Upper lobe of left lung (tissue), 6 donors: Measurements from ENCODE around the gene ADAP2. TPM values are rescaled to one million over a fixed set of nuclear protein-coding genes. Genes with fewer than 3 reads are reported as not detected.

Experiments used
- ATAC-seq, 2 donors: fragments of 200-7000 bp; cut with Tn5 transposase; one replicate each; pipeline ENCODE4 v1.9.1; 2022; ENCODE audit warnings: mild to moderate bottlenecking in 2 of 2, moderate library complexity in 2 of 2; ENCODE audit not compliant: low FRiP score in 2 of 2
- DNase-seq, 2 donors: peaks; one replicate each; pipeline ENCODE4 v3.0.0-alpha.2; 2019 to 2020
- H3K27ac ChIP-seq, 4 donors: fragments of 200-600 bp; sonication (generic); one replicate each; pipeline ENCODE4 v1.5.1; 2016 to 2019
- H3K27me3 ChIP-seq, 4 donors: fragments of 200-600 bp; sonication (generic); one replicate each; pipeline ENCODE4 v1.5.1; 2017 to 2019
- H3K36me3 ChIP-seq, 4 donors: fragments of 200-600 bp; sonication (generic); one replicate each; pipeline ENCODE4 v1.5.1; 2016 to 2019
- H3K4me1 ChIP-seq, 4 donors: fragments of 200-600 bp; sonication (generic); one replicate each; pipeline ENCODE4 v1.5.1; 2018 to 2019
- H3K4me3 ChIP-seq, 4 donors: fragments of 200-600 bp; sonication (generic); one replicate each; pipeline ENCODE4 v1.5.1; 2017 to 2019; ENCODE audit warnings: mild to moderate bottlenecking in 2 of 4, moderate library complexity in 1 of 4
- H3K9me3 ChIP-seq, 4 donors: fragments of 200-600 bp; sonication (generic); one replicate each; pipeline ENCODE4 v1.5.1; 2018 to 2019
- EP300 ChIP-seq, 4 donors: sonication (generic); formaldehyde crosslinking; IDR thresholded peaks; one replicate each; pipeline ENCODE4 v1.5.1; 2017; ENCODE audit warnings: antibody characterized with exemption in 4 of 4, control low read depth in 2 of 4
- POLR2A ChIP-seq, 4 donors: fragments of 450-650 bp; IDR thresholded peaks; one replicate each; pipeline ENCODE4 v1.5.1; 2016 to 2017; ENCODE audit warnings: antibody characterized with exemption in 4 of 4, mild to moderate bottlenecking in 2 of 4
- POLR2AphosphoS5 ChIP-seq, 2 donors: sonication (generic); formaldehyde crosslinking; IDR thresholded peaks; one replicate each; pipeline ENCODE4 v1.5.1; 2017; ENCODE audit warnings: antibody characterized with exemption in 2 of 2
- WGBS, 2 donors: methylation state at CpG; one replicate each; pipeline ENCODE4 v1.1.5; 2017 to 2018; 5-methylcytosine and 5-hydroxymethylcytosine counted together
- total RNA-seq, 6 donors: library from RNA; depleted of rRNA in 4 of 6; stranded (reverse); fragments of >200 nt in 4 of 6; gene quantifications; one replicate each; pipeline versions ENCODE4 v1.1.0 to v1.2.1, GENCODE V29; 2016 to 2021
- TF ChIP-seq, protein P1 (sequence below), 6 experiments: fragments of 450-650 bp in 4 of 6; fragments of 200-600 bp in 2 of 6; sonication (generic) in 2 of 6; IDR thresholded peaks; one replicate each; pipeline ENCODE4 v1.5.1; 2016 to 2019; ENCODE audit warnings: antibody characterized with exemption in 6 of 6
- donor health status: DM: no; HTN: no; CAD: no; lungs with moderate emphysema.
- donor health status: DM: no; HTN: yes; CAD: no; lungs with severe emphysema.

ADAP2 gene
- total RNA-seq, 6 donors from 2014 or later = 15.8 to 54.5 (median 25.2) TPM

DNA sequence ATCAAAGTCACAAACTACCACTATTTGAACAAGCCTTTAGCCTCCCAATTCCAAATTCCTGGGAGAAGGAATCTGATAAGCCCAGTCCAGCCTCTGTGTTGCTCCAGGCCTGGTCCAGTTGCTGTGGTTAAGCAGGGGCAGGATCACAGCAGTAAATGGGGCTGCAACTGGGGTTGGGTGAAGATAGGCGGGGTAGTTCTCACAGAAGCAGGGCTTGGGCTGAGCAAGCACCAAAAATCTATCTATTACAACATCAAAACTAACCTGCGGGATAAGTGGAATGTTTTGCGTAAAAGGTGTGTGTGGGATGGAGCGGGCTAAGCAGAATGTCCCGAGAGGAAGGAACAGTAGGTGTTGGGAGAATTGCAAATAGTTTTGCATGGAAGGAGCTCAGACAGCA, 26.1 kb downstream of the ADAP2 start:
- TF ChIP-seq EP300 (IDR thresholded peaks at IDR 0.05) (no peak), POLR2A (IDR thresholded peaks at IDR 0.05) (no peak), POLR2AphosphoS5 (IDR thresholded peaks at IDR 0.05) (no peak)
- TF ChIP-seq, protein P1, sequence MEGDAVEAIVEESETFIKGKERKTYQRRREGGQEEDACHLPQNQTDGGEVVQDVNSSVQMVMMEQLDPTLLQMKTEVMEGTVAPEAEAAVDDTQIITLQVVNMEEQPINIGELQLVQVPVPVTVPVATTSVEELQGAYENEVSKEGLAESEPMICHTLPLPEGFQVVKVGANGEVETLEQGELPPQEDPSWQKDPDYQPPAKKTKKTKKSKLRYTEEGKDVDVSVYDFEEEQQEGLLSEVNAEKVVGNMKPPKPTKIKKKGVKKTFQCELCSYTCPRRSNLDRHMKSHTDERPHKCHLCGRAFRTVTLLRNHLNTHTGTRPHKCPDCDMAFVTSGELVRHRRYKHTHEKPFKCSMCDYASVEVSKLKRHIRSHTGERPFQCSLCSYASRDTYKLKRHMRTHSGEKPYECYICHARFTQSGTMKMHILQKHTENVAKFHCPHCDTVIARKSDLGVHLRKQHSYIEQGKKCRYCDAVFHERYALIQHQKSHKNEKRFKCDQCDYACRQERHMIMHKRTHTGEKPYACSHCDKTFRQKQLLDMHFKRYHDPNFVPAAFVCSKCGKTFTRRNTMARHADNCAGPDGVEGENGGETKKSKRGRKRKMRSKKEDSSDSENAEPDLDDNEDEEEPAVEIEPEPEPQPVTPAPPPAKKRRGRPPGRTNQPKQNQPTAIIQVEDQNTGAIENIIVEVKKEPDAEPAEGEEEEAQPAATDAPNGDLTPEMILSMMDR (IDR thresholded peaks at IDR 0.05) = no peak
- H3K36me3 ChIP-seq = peaks cover 0 to 5% (median 0%) of the 10 kb centered on the region in 4 donors
- H3K9me3 ChIP-seq = no peaks in the 10 kb centered on the region
- H3K4me3 ChIP-seq = no peak overlapping the region
- peaks cover 3 to 14% (median 11%) of the 10 kb centered on the region in 4 donors for H3K4me1 ChIP-seq
- DNase-seq (no peak), ATAC-seq (no peak)
- 89 to 91% methylated on average over 5 of the region's 5 CpGs for WGBS, 2 donors
- H3K27ac ChIP-seq = no peak overlapping the region
- no peaks in the 10 kb centered on the region for H3K27me3 ChIP-seq

DNA sequence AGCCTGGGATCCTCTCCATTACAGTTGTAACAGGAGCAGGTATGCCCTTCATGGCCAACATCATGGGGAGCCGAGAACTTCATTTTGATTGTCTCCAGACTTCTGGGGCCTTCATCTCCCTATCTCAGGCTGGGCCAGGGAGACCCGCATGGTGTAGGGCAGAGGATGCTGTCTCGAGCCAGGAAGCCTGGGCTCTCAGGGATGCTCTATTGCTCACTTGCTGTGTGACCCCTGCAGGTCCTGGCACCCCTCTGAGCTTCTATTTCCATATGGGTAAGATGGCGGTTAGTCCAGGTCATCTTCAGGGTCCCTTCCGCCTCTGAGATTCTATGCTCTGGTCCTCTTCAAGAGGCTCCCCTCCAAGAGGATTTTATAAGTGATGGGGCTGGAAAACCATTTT, 28.4 kb downstream of the ADAP2 start:
- WGBS, 2 donors = 87 to 93% methylated on average over 4 to 5 of the region's 5 CpGs
- peak overlapping the region in 3 of 4 donors; percentile 30 to 66 (median 50) for H3K27ac ChIP-seq
- ATAC-seq (no peak), DNase-seq (no peak)
- no peak overlapping the region for H3K4me3 ChIP-seq
- no peak for TF ChIP-seq EP300 (IDR thresholded peaks at IDR 0.05)
- TF ChIP-seq, protein P1 (IDR thresholded peaks at IDR 0.05) = no peak
- no peak for TF ChIP-seq POLR2AphosphoS5 (IDR thresholded peaks at IDR 0.05)
- no peak for TF ChIP-seq POLR2A (IDR thresholded peaks at IDR 0.05)
- peaks cover 0 to under 1% (median 0%) of the 10 kb centered on the region in 4 donors for H3K36me3 ChIP-seq
- no peaks in the 10 kb centered on the region for H3K27me3 ChIP-seq
- no peaks in the 10 kb centered on the region for H3K9me3 ChIP-seq
- peaks cover 7 to 26% (median 18%) of the 10 kb centered on the region in 4 donors for H3K4me1 ChIP-seq

DNA sequence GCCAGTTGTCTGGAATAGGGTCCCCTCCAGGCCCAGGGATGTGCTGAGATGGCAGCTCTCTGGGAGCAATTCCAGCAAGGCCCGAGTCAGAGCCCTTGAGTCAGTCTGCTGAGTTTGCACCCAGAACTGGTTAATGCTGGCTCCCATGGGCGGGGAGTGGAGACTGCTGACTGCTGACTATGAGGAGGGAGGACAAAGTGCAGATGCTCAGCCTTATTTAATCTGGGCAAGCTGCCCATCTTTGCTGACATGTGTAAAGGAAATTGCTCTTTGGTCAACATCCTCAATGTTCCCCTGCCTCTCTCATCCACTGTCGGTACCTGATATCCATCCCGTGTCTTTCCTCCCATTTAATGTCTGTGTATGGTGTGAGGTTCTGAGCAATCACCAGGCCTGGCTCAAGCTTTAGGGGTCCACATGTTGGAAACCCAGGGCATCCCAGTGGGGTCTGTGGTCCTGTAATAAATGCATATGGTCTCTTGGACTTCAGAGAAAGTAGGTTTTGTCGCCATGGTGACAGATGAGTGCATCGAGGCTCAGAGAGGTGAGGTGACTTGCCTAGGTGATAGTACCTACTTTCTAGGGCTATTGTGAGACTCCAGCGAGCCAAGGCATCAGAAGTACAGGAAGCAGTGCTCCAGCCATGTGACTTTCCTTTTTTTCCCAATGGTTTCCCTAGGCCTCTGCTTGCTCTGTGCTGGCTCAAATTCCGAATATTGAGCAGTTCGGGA, 29.1 kb downstream of the ADAP2 start:
- no peaks in the 10 kb centered on the region for H3K27me3 ChIP-seq
- WGBS, 2 donors = 60 to 63% methylated on average over 7 to 9 of the region's 9 CpGs
- H3K4me1 ChIP-seq = peaks cover 12 to 26% (median 19%) of the 10 kb centered on the region in 4 donors
- H3K27ac ChIP-seq = peak overlapping the region in 3 of 4 donors; percentile 30 to 66 (median 56)
- H3K9me3 ChIP-seq = no peaks in the 10 kb centered on the region
- no peak overlapping the region for H3K4me3 ChIP-seq
- TF ChIP-seq, protein P1 (IDR thresholded peaks at IDR 0.05) = no peak
- TF ChIP-seq POLR2AphosphoS5 (IDR thresholded peaks at IDR 0.05) (peak in 1 of 2 donors; percentile 43), POLR2A (IDR thresholded peaks at IDR 0.05) (peak in 1 of 4 donors; percentile 45), EP300 (IDR thresholded peaks at IDR 0.05) (no peak)
- peak; percentile 49 to 82 for ATAC-seq
- DNase-seq = peak in 1 of 2 donors; percentile 74
- no peaks in the 10 kb centered on the region for H3K36me3 ChIP-seq

- Histone ChIP-seq H3K4me1 (peaks cover 21 to 37% (median 29%) of the 10 kb centered on the region in 4 donors), H3K36me3 (no peaks in the 10 kb centered on the region), H3K27me3 (no peaks in the 10 kb centered on the region), H3K27ac (peak overlapping the region; percentile 45 to 74 (median 72)), H3K4me3 (no peak overlapping the region), H3K9me3 (no peaks in the 10 kb centered on the region)
- peak; percentile 20 to 69 for ATAC-seq
- peak in 1 of 4 donors; percentile 23 for TF ChIP-seq POLR2A (IDR thresholded peaks at IDR 0.05)
- TF ChIP-seq POLR2AphosphoS5 (IDR thresholded peaks at IDR 0.05) = no peak
- TF ChIP-seq, protein P1 (IDR thresholded peaks at IDR 0.05) = no peak
- WGBS, 2 donors = 61 to 64% methylated on average over 9 of the region's 9 CpGs
- no peak for DNase-seq
Observed at GRCh38 chr17:30952638-30953393, 31.1 kb downstream of the ADAP2 start.
